ENCODE data around the gene ZNF143. TPM values are rescaled to one million over a fixed set of nuclear protein-coding genes. Genes with fewer than 3 reads are reported as not detected.
"Not testable (repeated sequence)": the region's sequence is repeated elsewhere in the genome, so short reads cannot be mapped to it uniquely, and the experiment has no call there.

ZNF143 gene
- total and polyA plus RNA-seq, 8 donors: 5.3 to 18.9 (median 11.9) TPM

GRCh38 chr11:9448576-9449352 is 12.0 kb upstream of the ZNF143 start:
- Histone ChIP-seq H3K36me3 (peaks cover 0 to 4% (median 0%) of the 10 kb centered on the region in 3 donors), H3K27me3 (no peaks in the 10 kb centered on the region), H3K4me3 (no peak overlapping the region), H3K27ac (no peak overlapping the region), H3K9me3 (no peaks in the 10 kb centered on the region), H3K4me1 (no peaks in the 10 kb centered on the region)
- 98 to 99% methylated on average over 9 of the region's 9 CpGs for WGBS, 2 donors
- DNase-seq (no peak), FAIRE-seq (no peak), ATAC-seq (no peak)
- TF ChIP-seq, protein P1, sequence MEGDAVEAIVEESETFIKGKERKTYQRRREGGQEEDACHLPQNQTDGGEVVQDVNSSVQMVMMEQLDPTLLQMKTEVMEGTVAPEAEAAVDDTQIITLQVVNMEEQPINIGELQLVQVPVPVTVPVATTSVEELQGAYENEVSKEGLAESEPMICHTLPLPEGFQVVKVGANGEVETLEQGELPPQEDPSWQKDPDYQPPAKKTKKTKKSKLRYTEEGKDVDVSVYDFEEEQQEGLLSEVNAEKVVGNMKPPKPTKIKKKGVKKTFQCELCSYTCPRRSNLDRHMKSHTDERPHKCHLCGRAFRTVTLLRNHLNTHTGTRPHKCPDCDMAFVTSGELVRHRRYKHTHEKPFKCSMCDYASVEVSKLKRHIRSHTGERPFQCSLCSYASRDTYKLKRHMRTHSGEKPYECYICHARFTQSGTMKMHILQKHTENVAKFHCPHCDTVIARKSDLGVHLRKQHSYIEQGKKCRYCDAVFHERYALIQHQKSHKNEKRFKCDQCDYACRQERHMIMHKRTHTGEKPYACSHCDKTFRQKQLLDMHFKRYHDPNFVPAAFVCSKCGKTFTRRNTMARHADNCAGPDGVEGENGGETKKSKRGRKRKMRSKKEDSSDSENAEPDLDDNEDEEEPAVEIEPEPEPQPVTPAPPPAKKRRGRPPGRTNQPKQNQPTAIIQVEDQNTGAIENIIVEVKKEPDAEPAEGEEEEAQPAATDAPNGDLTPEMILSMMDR (IDR thresholded peaks at IDR 0.05): no peak
- intact Hi-C loops (cut with DNase I): no loop called here

DNA sequence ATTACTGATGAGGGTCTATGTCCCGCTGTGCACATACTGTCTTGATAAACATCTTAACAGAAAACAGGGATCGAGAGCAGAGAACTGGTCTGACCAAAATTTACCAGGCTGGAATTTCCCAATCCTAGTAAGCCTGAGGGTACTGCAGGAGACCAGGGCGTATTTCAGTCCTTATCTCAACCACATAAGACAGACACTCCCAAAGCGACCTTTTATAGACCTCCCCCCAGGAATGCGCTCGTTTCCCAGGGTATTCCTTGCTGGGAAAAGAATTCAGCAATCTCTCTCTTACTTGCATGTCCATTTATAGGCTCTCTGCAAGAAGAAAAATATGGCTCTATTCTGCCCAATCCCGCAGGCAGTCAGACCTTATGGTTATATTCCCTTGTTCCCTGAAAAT is 8.8 kb upstream of the ZNF143 start:
- DNase-seq, H3K4me1 ChIP-seq, FAIRE-seq, ATAC-seq, H3K36me3 ChIP-seq, H3K9me3 ChIP-seq, H3K27me3 ChIP-seq, H3K27ac ChIP-seq, H3K4me3 ChIP-seq: not testable (repeated sequence)
- intact Hi-C loops (cut with DNase I): loop anchor here in 1 of 3 donors (10.0 kb wide), 1 partner anchor 57 kb away; no protein-coding TSS in a partner anchor
- 88% methylated on average over 7 of the region's 7 CpGs for WGBS, 2 donors

- intact Hi-C loops (cut with DNase I): loop anchor here in 1 of 3 donors (10.0 kb wide), 1 partner anchor 61 kb away; no protein-coding TSS in a partner anchor
- ATAC-seq (no peak), DNase-seq (no peak), FAIRE-seq (no peak)
- TF ChIP-seq, protein P1 (IDR thresholded peaks at IDR 0.05): no peak
- Histone ChIP-seq H3K36me3 (no peaks in the 10 kb centered on the region), H3K9me3 (no peaks in the 10 kb centered on the region), H3K4me3 (no peak overlapping the region), H3K27ac (no peak overlapping the region), H3K4me1 (peaks cover 0 to 8% (median 4%) of the 10 kb centered on the region in 3 donors), H3K27me3 (no peaks in the 10 kb centered on the region)
- 84 to 86% methylated on average over 5 of the region's 5 CpGs for WGBS, 2 donors
Measured at GRCh38 chr11:9455722-9456121, 5.1 kb upstream of the ZNF143 start.

DNA sequence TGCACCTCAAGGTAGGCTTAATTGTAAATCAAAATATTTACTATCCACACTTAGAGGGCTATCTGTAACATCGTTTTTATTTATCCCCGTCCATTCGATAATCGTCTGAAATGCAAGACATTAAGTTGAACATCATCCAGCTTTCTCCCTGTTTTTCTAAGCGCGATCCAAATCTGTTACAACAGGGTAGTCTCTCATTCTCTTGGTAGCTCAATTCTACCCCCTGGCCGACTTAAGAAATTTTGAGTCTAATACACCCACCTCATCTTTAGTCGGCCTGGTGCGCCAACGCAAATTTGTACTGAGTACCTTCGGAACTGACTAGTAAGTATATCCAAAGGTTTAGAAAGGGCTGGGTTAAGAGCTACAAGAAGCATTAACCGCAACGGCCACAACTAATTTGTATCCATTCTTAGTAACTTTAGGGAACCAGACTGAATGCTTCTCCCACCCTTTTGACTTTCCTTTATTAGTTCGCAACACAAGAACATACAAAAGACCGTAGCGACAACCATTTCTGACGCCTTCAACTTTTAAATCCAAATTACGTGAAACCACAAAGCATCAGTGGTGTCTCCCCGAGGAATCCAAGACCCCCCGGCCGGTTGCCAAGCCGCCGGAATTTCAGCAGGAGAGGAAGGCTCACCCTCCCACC is 1.0 kb upstream of the ZNF143 start:
- TF ChIP-seq, protein P1 (IDR thresholded peaks at IDR 0.05): no peak
- FAIRE-seq: no peak
- ATAC-seq: no peak
- intact Hi-C loops (cut with DNase I): loop anchor here in 1 of 3 donors (10.0 kb wide), 1 partner anchor 65 kb away; no protein-coding TSS in a partner anchor
- 0 to 1% methylated on average over 23 of the region's 23 CpGs for WGBS, 2 donors
- Histone ChIP-seq H3K27me3 (no peaks in the 10 kb centered on the region), H3K27ac (peak overlapping the region; percentile 86 to 99 (median 96)), H3K36me3 (no peaks in the 10 kb centered on the region), H3K4me1 (peaks cover 0 to 16% (median 12%) of the 10 kb centered on the region in 3 donors), H3K4me3 (peak overlapping the region; percentile 68 to 90 (median 81)), H3K9me3 (no peaks in the 10 kb centered on the region)
- DNase-seq: no peak

- H3K4me3 ChIP-seq: peak overlapping the region; percentile 54 to 70 (median 58)
- intact Hi-C loops (cut with DNase I): no loop called here
- H3K27me3 ChIP-seq: no peaks in the 10 kb centered on the region
- peaks cover 0 to 16% (median 12%) of the 10 kb centered on the region in 3 donors for H3K4me1 ChIP-seq
- ATAC-seq (peak; percentile 67 to 76 (median 72)), DNase-seq (peak; percentile 85 to 93 (median 86)), FAIRE-seq (no peak)
- 0 to 1% methylated on average over 36 to 57 of the region's 57 CpGs for WGBS, 2 donors
- no peaks in the 10 kb centered on the region for H3K36me3 ChIP-seq
- no peaks in the 10 kb centered on the region for H3K9me3 ChIP-seq
- H3K27ac ChIP-seq: peak overlapping the region; percentile 93 to 100 (median 96)
- TF ChIP-seq, protein P1 (IDR thresholded peaks at IDR 0.05): no peak
Measured at GRCh38 chr11:9461063-9461759, 399 bp downstream of the ZNF143 start.
